ENCODE results near the gene DST. TPM values are rescaled to one million over a fixed set of nuclear protein-coding genes. Genes with fewer than 3 reads are reported as not detected.

DST gene
- total RNA-seq, 1 donor from 2014 or later: 450 TPM

DNA sequence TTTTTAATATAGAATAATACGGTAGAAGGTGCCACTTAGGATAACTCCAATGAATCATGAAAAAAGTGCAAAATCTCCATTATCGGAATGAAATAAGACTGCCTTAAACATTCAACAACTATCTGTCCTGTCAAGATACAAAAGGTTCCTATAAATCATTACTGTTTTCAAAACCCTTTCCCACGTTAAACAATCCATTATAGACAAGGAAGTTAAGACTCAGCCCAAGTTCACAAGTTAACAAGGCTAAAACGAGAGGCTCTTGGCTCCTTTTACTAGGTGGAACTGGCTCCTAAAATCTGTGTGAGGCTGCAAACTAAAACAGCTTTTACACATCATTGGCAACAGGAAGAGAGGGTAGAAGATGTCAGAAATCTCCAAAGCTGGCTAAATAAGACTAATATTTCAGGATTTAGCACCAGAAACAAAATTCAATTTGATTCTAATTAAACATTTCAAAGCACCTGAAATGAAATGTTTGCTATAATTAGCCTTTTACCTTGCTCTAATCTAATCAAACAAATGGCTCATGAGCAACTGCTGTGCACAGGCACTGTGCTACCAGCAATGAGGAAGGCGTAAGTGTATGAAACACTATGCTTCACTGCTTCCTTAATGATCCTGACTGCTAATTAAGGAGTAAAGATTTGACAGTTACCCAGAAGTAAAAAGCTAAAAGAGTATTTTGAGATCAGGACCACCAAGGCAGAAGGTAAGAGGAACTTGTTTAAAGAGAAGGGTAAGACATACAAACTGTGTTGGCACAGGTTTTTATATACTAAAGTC, 109.7 kb downstream of the DST start:
- DNase-seq (no peak), ATAC-seq (no peak)
- no peaks in the 10 kb centered on the region for H3K9me3 ChIP-seq
- H3K36me3 ChIP-seq: peaks cover 64% of the 10 kb centered on the region
- no peaks in the 10 kb centered on the region for H3K27me3 ChIP-seq
- H3K27ac ChIP-seq: no peak overlapping the region
- TF ChIP-seq, protein P1, sequence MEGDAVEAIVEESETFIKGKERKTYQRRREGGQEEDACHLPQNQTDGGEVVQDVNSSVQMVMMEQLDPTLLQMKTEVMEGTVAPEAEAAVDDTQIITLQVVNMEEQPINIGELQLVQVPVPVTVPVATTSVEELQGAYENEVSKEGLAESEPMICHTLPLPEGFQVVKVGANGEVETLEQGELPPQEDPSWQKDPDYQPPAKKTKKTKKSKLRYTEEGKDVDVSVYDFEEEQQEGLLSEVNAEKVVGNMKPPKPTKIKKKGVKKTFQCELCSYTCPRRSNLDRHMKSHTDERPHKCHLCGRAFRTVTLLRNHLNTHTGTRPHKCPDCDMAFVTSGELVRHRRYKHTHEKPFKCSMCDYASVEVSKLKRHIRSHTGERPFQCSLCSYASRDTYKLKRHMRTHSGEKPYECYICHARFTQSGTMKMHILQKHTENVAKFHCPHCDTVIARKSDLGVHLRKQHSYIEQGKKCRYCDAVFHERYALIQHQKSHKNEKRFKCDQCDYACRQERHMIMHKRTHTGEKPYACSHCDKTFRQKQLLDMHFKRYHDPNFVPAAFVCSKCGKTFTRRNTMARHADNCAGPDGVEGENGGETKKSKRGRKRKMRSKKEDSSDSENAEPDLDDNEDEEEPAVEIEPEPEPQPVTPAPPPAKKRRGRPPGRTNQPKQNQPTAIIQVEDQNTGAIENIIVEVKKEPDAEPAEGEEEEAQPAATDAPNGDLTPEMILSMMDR (IDR thresholded peaks at IDR 0.05): no peak
- H3K4me1 ChIP-seq: no peaks in the 10 kb centered on the region
- no peak overlapping the region for H3K4me3 ChIP-seq
- intact Hi-C loops (cut with DNase I): no loop called here

DNA sequence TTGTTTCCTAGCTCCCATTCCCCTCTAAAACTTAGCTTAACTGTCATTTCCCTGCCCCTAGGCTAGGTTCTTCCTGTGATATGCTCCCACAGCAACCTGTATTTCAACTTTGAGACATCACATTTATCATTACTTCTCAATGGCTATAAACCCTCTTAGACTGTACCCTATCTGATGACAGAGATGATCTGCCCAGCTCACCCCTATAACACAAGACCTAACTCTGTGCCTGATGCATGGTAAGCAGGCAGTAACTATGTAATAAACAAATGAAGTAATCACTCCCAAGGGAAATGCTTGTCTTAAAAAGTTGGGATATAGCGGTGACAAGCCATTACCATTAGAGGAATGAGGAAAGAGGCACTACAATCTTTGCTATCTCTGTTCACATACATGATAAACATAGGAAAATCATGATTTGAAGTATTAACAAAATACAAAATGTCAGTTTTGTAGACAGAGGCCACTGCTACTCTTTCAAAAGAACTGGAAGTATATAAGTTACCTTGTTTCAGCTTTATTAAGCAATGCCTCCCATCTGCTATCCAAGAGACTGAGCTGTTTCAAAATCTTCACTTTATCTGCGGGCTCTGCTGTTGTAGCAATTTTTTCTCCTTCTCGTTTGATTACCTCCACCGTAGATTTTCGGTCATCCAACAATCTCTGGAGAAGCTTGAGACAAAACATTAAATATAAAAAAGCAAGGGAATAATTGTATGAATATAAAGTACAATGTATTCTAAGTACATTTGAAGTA, 110.7 kb downstream of the DST start:
- Histone ChIP-seq H3K27ac (no peak overlapping the region), H3K9me3 (no peaks in the 10 kb centered on the region), H3K4me1 (no peaks in the 10 kb centered on the region), H3K36me3 (peaks cover 74% of the 10 kb centered on the region), H3K27me3 (no peaks in the 10 kb centered on the region), H3K4me3 (no peak overlapping the region)
- intact Hi-C loops (cut with DNase I): no loop called here
- TF ChIP-seq, protein P1 (IDR thresholded peaks at IDR 0.05): no peak
- no peak for ATAC-seq
- DNase-seq: no peak

DNA sequence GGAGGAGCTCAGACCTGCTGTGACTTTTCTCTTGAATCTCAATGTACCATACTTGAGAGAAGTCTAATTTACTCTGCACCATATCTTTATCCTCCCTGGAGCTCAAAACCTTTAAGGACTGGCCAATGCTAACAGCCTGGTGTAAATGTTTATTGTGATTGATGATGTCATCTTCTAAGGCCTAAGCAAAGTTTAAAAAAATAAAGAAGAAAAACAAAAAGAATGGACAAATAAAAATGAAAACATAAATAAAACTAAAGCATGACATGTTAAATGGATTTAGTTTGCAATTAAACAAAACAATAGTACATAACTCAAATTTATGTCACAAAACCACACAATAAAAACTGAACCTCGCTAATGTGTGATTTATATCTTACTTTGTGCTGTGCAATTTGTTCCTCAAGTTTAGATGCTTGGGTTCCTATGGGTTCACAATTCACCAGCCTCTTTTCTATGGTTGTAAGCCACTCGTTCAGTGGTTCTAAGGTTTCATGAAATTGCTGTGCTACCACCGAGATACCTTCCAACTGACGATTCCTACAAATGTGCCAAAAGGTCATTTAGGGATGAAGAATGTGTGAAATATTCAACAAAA, 113.0 kb downstream of the DST start:
- Histone ChIP-seq H3K4me3 (no peak overlapping the region), H3K4me1 (no peaks in the 10 kb centered on the region), H3K9me3 (no peaks in the 10 kb centered on the region), H3K36me3 (peaks cover 64% of the 10 kb centered on the region), H3K27ac (no peak overlapping the region), H3K27me3 (no peaks in the 10 kb centered on the region)
- ATAC-seq (no peak), DNase-seq (no peak)
- intact Hi-C loops (cut with DNase I): no loop called here
- TF ChIP-seq, protein P1 (IDR thresholded peaks at IDR 0.05): no peak

DNA sequence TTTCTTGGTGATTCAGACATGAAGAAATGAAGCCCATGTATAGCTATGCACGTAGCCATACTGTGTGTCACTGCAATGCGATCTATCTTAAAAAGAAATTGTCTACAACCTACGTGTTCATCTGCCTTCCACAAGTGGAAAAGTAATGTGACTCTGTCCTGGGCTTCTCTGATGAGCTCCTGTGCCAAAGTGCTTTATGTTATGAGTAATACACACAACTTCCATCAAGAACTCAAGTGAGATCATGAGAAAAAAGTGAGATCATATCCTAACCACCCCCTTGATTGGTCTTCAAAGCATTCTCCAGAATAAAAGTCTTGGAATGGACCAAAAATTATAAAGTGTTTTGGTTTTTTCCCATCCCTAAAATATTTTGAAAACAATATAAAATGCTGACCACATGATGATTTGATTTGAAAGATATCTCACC, 114.3 kb downstream of the DST start:
- DNase-seq (no peak), ATAC-seq (no peak)
- Histone ChIP-seq H3K4me3 (no peak overlapping the region), H3K36me3 (peaks cover 63% of the 10 kb centered on the region), H3K4me1 (no peaks in the 10 kb centered on the region), H3K9me3 (no peaks in the 10 kb centered on the region), H3K27ac (no peak overlapping the region), H3K27me3 (no peaks in the 10 kb centered on the region)
- intact Hi-C loops (cut with DNase I): no loop called here
- TF ChIP-seq, protein P1 (IDR thresholded peaks at IDR 0.05): no peak

DNA sequence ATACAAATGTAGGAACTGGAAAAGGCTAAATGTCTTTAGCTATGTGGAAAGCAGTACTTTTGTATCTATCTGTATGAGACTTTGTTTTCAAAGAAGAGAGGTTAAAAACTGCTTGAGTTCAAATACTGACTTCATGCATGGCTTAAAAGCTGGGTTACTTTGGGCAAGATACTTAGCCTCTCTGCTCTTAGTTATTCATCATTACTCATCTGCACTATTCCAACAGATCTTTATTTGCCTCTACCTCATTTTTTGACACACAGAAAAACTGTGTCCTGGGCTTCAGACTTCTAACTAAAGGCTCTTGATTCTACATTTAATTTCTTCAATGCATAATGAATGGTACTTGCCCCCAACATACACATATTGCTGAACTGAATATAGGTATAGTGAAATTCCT, 114.8 kb downstream of the DST start:
- Histone ChIP-seq H3K4me1 (no peaks in the 10 kb centered on the region), H3K27ac (peak overlapping the region; percentile 33), H3K36me3 (peaks cover 67% of the 10 kb centered on the region), H3K27me3 (no peaks in the 10 kb centered on the region), H3K4me3 (no peak overlapping the region), H3K9me3 (no peaks in the 10 kb centered on the region)
- ATAC-seq: no peak
- TF ChIP-seq, protein P1 (IDR thresholded peaks at IDR 0.05): no peak
- intact Hi-C loops (cut with DNase I): no loop called here
- no peak for DNase-seq
